Measurements from ENCODE around the gene RAMP3.

Gene RAMP3

DNA sequence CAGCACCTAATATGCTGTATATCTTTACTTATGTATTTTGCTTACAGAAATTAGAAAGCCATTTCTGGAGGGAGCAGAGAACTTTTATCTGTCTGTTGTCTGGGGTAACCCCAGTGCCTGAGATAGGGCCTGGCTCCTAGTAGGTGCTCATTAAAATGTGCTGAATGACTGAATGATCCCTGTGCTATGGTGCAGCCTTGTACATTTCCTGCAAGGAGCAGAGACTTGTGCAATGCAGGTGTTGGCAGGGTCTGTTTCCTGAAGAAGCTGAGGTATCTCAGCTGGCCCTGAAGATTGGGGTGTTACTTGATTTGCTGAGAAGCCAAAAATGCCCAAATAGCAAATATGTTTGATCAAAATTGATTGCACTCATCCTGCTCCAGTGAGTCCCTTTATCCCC, 65.5 kb downstream of the RAMP3 start:
- no peak for TF ChIP-seq CTCF (IDR thresholded peaks at IDR 0.05)
- Histone ChIP-seq H3K9me3 (no peaks in the 10 kb centered on the region), H3K27ac (no peak overlapping the region)

DNA sequence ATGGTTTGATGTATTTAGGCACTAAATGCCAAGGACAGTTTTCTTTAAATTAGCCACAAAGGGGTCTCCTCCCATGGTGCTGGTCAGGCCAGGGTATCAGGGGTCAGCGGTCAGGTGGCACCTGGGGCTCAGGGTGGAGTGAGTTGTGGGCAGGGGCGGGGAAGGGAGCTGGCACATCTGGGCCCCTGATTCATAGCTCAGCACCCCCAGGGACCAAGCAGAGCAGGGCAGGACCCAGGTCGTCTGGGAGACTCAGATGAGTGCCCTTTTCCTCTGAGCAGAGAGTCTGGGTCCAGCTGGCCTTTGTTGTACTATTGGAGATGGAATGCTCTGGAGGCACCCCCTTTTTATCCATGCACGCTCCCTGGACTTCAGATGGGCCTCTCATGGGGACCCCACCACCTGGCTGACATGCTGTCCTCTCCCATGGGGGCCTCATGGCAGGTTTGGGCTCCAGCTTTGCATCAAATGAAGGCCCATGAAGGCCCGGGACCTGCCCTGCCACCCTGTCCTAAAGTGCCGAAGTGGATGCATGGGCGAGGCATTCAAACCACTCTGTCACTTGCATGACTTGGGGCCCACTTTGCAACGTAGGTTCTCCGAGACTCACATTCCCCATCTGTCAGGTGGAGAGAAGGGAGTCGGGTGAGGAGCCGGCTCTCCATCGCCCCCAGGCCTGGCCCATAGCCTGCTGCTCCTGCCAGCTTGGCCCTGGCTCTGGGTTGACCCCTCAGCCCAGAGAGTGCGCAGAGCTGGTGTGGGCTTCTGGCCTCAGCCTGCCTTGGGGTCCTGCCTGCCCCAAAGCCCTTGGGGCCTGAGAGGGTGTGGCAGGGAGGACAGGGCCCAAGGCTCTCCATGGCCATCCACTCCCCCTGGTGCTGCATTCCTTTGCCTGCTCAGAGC, 66.4 kb downstream of the RAMP3 start:
- no peaks in the 10 kb centered on the region for H3K9me3 ChIP-seq
- H3K4me1 ChIP-seq, result no peaks in the 10 kb centered on the region
- intact Hi-C loops (cut with DNase I; ENCODE audit: low total_unique reads), result no loop called here
- no peak overlapping the region for H3K27ac ChIP-seq
- no peak for TF ChIP-seq CTCF (IDR thresholded peaks at IDR 0.05)
- peaks cover 0 to 37% of the 10 kb centered on the region in 2 donors for H3K27me3 ChIP-seq
- no peak for DNase-seq
- no peaks in the 10 kb centered on the region for H3K36me3 ChIP-seq
- H3K4me3 ChIP-seq, result no peak overlapping the region

More for the DNA sequence above, 65.5 kb downstream of the RAMP3 start:
- DNase-seq, result no peak
- H3K27me3 ChIP-seq, result peaks cover 0 to 33% of the 10 kb centered on the region in 2 donors
- intact Hi-C loops (cut with DNase I; ENCODE audit: low total_unique reads), result no loop called here
- no peaks in the 10 kb centered on the region for H3K36me3 ChIP-seq
- H3K4me1 ChIP-seq, result no peaks in the 10 kb centered on the region
- H3K4me3 ChIP-seq, result no peak overlapping the region

DNA sequence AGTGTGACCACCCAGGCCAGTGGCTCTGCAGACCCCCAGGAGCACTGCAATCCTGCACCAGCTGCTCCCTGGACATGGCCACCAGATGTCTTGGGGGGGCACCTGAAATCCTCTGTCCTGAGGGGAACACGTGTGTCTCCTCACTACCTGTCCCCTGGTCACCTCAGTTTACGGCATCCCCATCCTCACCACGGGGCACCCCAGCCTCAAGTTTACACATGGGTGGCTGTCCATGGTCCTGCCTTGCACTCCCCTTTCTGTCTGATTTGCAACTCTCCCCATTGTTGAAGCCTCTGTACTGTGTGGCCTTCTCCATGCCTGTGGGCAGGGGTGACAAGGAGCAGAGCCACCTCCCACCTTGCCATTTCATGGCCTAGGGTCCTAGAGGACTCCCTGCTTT, 67.2 kb downstream of the RAMP3 start:
- intact Hi-C loops (cut with DNase I; ENCODE audit: low total_unique reads), result no loop called here

GRCh38 chr7:45225311-45225947, 67.8 kb downstream of the RAMP3 start:
- Histone ChIP-seq H3K4me3 (no peak overlapping the region), H3K9me3 (no peaks in the 10 kb centered on the region), H3K36me3 (no peaks in the 10 kb centered on the region), H3K27me3 (peaks cover 0 to 28% of the 10 kb centered on the region in 2 donors), H3K4me1 (no peaks in the 10 kb centered on the region), H3K27ac (no peak overlapping the region)
- no peak for TF ChIP-seq CTCF (IDR thresholded peaks at IDR 0.05)
- no peak for DNase-seq
- intact Hi-C loops (cut with DNase I; ENCODE audit: low total_unique reads), result no loop called here

More for the DNA sequence above, 67.2 kb downstream of the RAMP3 start:
- no peak for TF ChIP-seq CTCF (IDR thresholded peaks at IDR 0.05)
- no peak overlapping the region for H3K4me3 ChIP-seq
- no peak for DNase-seq
- no peak overlapping the region for H3K27ac ChIP-seq
- H3K27me3 ChIP-seq, result peaks cover 0 to 31% of the 10 kb centered on the region in 2 donors
- no peaks in the 10 kb centered on the region for H3K9me3 ChIP-seq
- H3K36me3 ChIP-seq, result no peaks in the 10 kb centered on the region
- no peaks in the 10 kb centered on the region for H3K4me1 ChIP-seq

DNA sequence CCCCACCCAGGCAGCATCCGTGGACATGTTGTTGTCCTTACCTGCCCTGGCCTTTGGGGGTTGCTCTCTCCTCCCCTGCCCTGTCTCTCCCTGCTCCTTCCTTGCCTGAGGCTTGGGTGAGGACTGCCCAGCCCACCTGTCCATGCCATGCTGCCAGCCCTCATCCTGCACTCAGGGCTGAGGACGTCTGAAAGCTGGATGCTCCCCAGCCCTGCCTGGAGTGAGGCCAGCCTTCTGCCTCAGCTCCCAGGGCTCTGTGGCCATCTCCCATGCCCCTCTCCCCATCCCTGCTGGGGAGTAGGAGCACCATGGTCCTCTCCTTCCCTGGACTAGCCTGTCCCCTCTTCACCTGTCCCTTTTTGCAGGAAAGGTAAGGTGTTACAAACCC, 68.4 kb downstream of the RAMP3 start:
- Histone ChIP-seq H3K36me3 (no peaks in the 10 kb centered on the region), H3K27me3 (peaks cover 0 to 28% of the 10 kb centered on the region in 2 donors), H3K4me1 (no peaks in the 10 kb centered on the region), H3K9me3 (no peaks in the 10 kb centered on the region), H3K27ac (no peak overlapping the region), H3K4me3 (no peak overlapping the region)
- no peak for DNase-seq
- intact Hi-C loops (cut with DNase I; ENCODE audit: low total_unique reads), result no loop called here
- TF ChIP-seq CTCF (IDR thresholded peaks at IDR 0.05), result no peak
